HG02981 (cell line): ENCODE measurements around the gene EIF4ENIF1.
A peak's percentile ranks its signal among the peaks of the same experiment; 100 is the strongest.
"Not testable (repeated sequence)": the region's sequence is repeated elsewhere in the genome, so short reads cannot be mapped to it uniquely, and the experiment has no call there.

ENCODE experiments used
- ATAC-seq: cut with Tn5 transposase; IDR thresholded peaks from one replicate; pipeline ENCODE4 v1.9.1; 2021; ENCODE audit warnings: mild to moderate bottlenecking, moderate library complexity; ENCODE audit not compliant: unreplicated experiment

The EIF4ENIF1 gene

DNA sequence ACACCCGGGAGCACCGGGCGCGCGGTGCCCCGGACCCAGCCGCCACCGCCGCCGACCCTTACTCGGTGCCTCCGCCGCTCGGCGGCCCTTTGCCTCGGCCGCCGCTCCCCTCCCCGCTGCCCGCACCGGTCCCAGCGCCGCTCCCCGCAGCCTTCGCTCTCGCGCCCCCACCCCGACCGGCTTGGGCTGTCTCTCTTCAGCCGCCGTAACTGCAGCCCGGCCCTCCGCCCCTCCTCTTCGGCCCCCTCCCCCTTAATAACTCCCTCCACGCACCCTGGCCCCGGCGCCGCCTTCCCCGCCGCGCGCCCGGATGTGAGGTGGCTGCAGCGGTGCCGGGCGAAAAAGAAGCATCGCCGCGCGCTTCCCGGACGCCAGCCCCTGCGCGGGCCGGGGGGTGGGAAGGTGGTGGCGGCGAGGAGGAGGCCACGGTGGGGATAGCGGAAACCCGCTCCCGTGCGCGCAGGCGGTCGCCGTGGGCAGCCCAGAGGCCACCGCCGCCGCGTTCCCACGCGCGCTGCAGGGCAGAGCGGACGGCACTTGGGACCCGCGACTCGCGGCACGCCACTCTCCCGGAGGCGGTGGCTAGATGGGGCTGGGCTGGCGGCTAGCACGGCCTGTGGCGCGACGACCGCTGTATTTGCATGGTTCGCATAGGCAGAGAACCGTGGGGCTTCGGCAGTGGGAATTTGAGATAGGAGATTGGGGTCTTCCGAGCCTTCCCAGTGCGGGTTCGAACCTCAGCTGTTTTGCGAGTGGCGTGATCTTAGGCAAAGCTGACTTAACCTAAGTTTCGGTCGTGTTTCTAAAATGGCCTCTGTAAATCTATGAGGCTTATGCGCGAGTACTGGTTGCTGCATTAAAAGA, at the start of gene EIF4ENIF1:
Gene EIF4ENIF1 (minus strand): TSS at position 211 of the 864 bp plus-strand sequence. CDS start 1,124 bp downstream, outside the sequence.
- peak; percentile 30 for ATAC-seq

DNA sequence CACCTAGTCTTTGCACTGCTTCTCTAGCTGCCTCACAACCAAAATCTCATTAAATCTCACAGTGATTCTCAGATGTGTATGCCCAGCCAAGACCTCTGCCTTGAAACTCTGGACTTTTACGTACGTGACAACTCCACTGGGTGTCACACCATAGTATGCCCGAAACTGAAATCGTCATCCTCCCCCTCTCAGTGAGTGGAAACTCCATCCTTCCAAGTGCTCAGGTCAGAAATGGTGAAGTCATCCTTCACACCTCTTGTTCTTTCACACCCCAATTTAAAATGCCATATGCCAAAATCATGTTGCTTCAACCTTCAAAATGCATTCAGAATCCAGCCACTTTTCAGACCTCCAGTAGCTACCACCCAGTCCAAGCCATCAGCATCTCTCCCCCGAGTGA, 49.2 kb upstream of the EIF4ENIF1 start:
- no peak for ATAC-seq

- no peak for ATAC-seq
These were observed 47.4 kb upstream of the EIF4ENIF1 start for GRCh38 chr22:31537019-31537535.

DNA sequence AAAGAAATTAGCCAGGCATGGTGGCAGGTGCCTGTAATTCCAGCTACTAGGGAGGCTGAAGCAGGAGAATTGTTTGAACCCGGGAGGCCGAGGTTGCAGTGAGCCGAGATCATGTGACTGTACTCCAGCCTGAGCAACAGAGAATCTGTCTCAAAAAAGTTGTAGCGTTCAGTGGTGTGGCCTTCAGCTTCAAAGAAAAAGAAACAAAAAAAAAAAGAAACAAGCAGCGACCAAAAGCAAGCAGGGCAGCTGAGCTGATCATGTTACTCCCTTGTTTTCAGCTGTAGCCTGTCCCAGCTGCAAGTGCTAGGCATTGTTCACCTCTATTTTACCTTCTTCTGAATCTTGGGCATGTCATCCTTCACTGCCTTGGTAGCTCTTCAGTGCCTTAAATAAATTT, 43.7 kb upstream of the EIF4ENIF1 start:
- no peak for ATAC-seq

GRCh38 chr22:31532060-31532459, 42.4 kb upstream of the EIF4ENIF1 start:
- no peak for ATAC-seq

GRCh38 chr22:31530823-31531195, 41.2 kb upstream of the EIF4ENIF1 start:
- no peak for ATAC-seq

- ATAC-seq, result no peak
These were observed 36.6 kb upstream of the EIF4ENIF1 start for GRCh38 chr22:31526270-31526669.

DNA sequence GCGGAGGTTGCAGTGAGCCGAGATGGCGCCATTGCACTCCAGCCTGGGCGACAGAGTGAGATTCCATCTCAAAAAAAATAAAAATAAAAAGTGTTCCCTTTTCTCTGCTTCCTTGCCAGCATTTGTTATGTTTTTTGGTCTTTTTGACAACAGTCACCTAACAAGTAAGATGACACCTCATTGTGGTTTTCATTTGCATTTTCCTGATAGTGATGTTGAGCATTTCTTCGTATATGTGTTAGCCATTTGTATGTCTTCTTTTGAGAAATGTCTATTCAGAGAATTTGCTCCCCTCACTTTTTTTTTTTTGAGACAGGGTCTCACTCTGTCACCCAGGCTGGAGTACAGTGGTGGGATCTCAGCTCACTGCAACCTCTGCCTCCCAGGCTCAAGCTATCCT, 34.5 kb upstream of the EIF4ENIF1 start:
- not testable (repeated sequence) for ATAC-seq

DNA sequence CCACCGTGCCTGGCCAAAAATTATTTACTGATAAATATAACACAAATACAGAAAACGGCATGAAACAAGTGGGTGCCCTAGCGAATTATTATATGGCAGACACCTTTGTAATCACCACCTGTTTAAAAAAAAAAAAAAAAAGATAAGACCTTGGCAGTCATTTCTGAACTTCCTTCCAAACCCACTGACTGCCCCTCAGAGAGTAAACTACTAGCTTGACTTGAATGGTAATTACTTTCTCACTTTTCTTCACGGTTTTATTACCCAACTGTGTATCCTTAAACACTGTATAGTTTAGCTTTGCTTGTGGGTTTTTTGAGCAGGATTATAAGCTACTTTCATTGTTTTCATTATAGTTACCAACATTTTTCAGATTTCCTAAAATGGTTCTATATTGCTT, 30.4 kb upstream of the EIF4ENIF1 start:
- ATAC-seq, result no peak

DNA sequence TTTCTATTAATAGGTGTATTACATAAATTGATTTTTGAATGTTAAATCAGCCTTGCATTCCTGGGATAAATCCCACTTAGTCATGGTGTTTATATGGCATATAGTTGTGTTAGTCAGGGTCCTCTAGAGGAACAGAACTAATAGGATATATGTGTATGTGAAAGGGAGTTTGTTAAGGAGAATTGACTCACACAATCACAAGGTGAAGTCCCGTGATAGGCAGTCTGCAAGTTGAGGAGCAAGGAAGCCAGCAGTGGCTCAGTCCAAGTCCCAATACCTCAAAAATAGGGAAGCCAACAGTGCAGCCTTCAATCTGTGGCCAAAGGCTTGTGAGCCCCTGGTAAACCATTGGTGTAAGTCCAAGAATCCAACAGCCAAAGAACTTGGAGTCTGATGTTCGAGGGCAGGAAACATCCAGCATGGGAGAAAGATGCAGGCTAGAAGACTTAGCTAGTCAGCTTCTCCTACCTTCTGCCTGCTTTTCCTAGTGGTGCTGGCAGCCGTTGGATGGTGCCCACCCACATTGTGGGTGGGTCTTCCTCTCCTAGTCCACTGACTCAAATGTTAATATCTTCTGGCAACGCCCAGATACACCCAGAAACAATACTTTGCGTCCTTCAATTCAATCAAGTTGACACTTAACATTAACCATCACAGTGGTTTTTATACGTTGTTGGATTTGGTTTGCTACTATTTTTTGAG, 19.6 kb upstream of the EIF4ENIF1 start:
- ATAC-seq, result no peak

DNA sequence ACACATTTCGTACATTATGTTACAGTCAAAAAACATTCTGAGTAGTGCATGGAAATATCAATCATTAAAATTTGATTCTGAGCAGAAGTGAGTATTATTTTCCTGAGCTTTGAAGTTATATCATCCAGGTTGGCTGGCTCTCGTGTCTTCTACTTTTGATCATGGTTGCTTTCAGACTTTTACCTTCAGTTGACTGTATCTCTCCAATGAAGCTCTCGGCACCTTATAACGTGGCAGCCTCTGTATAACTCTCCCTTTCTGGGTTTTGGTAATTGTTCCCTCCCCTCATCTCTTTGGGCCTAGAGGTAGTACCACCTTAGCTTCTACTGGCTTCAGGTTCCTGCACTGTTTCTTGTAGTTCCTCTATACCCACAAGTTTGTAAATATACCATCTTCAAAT, 18.9 kb upstream of the EIF4ENIF1 start:
- no peak for ATAC-seq

GRCh38 chr22:31507517-31507916, 17.9 kb upstream of the EIF4ENIF1 start:
- not testable (repeated sequence) for ATAC-seq

GRCh38 chr22:31504282-31504681, 14.6 kb upstream of the EIF4ENIF1 start:
- ATAC-seq, result no peak

- ATAC-seq, result no peak
These were observed 13.7 kb upstream of the EIF4ENIF1 start for GRCh38 chr22:31503211-31503964.

GRCh38 chr22:31501738-31502137, 12.1 kb upstream of the EIF4ENIF1 start:
- no peak for ATAC-seq

DNA sequence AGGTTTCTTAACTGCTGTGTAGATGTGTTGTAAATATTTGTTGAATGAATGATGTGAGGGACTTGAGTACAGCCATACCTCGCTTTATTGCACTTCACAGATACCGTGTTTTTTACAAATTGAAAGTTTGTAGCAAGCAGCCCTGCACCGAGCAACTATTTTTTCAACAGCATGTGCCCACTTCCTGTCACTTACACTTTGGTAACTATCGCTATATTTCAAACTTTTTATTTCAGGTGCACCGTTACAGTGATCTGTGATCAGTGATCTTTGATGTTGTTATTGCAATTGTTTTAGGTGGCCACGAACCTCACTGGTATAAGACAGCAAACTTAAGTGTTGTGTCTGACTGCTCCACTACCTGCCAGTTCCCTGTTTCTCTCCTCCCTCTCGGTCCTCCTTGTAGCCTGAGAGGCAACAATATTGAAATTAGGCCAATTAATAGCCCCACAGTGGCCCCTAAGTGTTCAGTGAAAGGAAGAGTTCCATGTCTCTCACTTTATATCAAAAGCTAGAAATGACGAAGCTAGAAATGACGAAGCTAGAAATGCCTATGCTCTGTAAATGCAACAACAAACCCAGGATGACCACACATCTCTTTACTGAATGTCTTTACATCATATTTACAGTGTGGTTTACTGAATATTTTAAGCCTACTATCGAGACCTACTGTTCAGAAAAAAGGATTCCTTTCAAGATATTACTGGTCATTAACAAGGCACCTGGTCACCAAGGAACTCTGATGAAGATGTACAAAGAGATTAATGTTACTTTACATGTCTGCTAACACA, 7.7 kb upstream of the EIF4ENIF1 start:
- ATAC-seq, result no peak

- peak; percentile 8 for ATAC-seq
These were observed 7.1 kb upstream of the EIF4ENIF1 start for GRCh38 chr22:31496735-31497146.

DNA sequence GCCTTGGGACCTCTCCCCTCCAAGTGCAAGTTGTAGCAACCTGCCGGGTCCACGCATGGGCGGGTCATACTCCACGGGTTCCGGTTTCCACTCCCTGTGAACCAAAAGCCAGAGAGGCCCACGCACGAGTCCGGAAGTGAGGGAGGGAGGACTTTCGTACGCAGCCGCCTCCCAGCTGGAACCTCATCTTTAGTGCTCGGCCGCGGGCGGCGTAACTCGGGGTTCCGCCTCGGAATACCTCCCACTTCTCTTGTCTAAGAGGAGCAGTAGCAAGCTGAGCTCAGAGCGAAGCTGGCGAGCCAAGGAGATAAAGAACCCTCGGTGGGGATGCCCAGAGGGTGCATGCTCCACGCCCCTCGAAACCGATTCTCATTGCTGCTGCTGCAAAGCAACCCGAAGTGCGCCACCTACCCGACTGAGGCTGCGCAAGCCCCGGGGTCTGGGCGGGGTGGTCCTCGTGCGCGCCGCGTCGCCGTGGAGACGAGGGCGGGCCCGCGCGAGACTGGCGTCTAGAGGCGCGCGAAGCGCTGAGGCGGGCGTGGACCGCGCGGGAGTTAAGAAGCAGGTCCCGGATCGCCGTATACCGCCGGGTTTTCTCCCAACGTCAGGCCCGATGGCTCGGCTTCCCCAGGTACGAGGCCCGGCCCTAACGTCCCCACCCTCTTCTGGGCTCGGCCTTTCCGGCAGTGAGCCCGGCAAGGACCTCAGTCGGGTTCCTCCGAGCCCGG, 6.5 kb upstream of the EIF4ENIF1 start, which contains the start of gene SFI1:
Gene SFI1 (plus strand): TSS at position 530 of the 728 bp plus-strand sequence. CDS start 11,749 bp downstream, outside the sequence.
- ATAC-seq, result peak; percentile 75

- ATAC-seq, result no peak
These were observed 5.7 kb upstream of the EIF4ENIF1 start for GRCh38 chr22:31495343-31495742.

DNA sequence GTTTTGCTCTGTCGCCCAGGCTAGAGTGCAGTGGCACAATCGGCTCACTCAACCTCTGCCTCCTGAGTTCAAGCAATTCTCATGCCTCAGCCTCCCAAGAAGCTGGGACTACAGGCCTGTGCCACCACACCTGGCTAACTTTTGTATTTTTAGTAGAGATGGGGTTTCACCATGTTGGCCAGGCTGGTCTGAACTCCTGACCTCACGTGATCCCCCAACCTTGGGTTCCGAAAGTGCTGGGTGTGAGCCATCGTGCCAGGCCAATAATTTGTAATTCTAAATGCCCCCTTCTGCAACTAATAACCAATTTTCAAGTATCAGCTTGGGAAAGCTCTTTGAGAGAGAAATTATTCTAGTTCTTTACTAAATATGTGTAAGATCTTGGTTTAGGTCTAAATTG, 3.7 kb upstream of the EIF4ENIF1 start:
- not testable (repeated sequence) for ATAC-seq
